Brain pericyte (primary cell): ENCODE results near the gene STXBP1.

Experiments
- DNase-seq: peaks from one replicate; pipeline ENCODE4 v3.0.0-alpha.2; 2012; ENCODE audit warnings: low read depth, low spot score

STXBP1 gene

DNA sequence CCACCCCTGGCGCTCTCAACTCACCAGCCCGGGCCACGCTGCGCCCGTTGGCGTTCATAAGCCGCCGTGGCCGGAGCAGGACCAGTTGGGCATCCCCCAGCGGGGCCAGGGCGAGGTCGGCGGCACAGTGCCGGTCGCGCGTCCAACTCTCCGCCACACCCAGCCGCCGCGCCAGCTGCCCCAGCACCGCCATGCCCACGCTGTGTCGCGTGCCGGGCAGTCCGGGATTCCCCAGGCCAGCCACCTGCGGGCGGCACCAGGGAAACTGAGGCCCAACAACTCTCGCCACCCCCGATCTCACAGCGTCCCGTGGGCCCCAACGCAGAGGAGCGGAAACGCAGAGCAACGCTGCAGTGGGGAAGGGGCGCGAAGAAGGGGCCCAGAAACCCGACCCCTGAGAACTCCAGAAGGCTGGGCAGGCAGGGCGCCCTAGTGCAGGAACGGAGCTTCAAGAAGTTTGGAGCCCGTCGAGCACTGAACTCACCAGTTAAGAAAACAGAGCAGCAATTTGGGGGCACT, 102.9 kb downstream of the STXBP1 start:
- no peak for DNase-seq

DNA sequence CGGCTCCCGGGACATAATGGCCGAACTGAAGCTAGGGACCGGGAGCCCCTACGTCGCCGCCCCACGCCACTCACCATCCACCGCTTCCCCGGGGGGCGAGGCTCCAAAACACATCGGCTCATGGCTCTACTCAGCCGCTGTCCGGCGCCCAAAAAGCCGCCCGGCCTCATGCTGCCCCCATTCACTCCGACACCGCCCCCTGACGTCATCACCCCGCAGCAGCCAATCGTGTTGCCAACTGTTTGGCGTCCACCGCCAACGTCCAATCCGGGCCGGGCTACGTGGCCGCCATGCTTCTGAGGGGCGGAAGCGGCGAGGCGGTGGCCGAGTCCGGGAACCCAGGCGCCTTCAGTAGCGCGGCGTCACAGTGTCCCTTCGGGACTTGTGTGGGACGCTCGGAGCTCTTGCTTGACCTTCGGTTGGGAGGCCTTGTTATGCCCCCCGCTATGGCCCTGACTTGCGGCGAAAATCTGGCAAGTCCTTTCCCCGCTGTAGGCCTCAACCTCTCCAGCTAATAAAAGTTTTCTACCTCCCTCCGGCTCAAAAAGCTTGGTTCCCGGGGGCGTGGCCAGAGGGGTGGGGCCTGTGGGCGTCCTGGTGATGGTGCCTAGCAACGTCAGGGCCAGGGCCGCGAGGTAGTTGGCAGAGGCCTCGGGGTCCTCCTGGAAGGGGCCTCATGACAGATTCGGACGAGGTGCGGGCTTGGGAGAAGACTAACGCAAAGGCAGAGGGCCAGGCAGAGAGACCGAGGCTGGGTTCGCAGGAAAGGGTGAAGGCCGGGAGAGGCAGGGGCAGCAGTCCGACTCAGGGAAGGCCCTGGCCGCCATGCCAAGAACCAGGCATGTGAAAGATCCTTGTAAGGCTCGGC, 103.6 kb downstream of the STXBP1 start, which contains the start of the genes PTRH1 and TTC16:
Gene PTRH1, minus strand, starts transcription at position 194 of the 868 bp plus-strand sequence. Its CDS starts 24 bp downstream, at position 170.
Gene TTC16, plus strand, starts transcription at position 610 of the 868 bp plus-strand sequence. Its CDS starts 67 bp downstream, at position 677.
- DNase-seq: peak; percentile 86

DNA sequence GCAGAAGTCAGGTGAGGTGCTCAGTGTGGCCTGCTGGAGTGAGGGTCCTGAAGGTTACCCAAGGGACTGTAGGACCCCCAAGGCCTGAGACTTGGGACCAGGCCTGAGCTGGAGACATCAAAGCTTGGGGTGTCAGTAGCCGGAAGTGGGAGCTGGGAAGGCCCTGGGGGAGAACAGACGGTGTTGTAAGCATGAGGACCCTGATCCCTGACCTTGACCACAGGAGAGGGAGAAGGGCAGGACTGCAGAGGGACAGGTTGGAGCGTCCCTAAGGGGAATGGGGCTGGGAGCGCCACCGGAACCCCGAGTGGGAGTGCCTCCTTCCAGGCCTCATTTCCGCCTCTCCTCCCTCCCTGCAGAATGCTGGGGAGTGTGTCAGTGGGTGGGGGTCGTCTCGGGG, 104.3 kb downstream of the STXBP1 start:
- no peak for DNase-seq

DNA sequence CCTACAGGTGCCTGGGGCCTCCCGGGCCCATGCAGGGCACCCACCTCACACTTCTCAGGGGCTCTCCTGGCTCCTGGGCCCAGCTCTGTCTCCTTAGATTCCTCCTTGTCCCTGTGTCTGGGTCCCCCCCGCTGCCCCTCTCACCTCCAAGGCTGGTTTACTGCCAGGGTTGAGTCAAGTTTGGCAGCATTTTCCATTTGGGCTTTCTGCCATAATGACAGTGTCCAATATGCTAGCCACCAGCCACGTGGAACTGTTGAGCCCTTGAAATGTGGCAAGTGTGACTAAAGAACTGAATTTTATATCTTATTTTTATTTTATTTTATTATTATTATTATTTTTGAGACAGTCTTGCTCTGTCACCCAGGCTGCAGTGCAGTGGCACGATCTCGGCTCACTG, 105.7 kb downstream of the STXBP1 start:
- no peak for DNase-seq

DNA sequence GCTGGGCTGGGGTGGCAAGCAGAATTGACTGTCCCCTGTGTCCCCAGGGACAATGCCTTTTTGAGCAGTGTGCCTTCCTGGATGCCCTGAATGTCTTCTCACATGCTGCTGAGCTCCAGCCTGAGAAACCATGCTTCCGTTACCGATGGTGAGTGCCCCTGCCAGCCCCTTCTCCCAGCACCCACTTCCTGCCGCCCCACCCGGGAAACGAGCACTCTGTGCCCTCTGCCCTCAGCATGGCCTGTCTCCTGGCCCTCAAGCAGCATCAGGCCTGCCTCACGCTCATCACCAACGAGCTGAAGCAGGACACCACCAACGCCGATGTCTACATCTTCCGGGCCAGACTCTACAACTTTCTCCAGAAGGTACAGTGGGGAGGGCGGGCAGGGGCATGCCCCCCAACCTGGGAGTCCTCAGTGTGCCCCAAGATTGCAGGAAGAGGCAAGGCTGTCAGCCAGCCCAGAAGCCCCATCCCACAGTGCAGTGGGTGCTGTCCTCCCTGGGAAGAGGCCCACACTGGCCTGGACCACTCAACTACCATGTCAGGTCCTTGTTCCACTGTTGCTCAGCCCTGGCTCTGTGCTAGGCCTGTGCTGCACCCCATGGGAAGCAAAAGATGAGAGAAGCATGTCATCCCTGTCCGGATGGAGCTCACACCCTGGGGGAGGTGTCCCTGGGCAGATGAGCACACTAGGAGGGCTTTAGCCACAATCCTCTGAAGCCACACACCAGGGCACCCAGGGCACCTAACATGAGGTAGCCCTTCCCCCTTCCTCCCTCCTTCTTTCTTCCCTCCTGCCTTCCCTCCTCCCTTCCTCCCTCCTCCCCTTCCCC, 108.2 kb downstream of the STXBP1 start:
- no peak for DNase-seq

DNA sequence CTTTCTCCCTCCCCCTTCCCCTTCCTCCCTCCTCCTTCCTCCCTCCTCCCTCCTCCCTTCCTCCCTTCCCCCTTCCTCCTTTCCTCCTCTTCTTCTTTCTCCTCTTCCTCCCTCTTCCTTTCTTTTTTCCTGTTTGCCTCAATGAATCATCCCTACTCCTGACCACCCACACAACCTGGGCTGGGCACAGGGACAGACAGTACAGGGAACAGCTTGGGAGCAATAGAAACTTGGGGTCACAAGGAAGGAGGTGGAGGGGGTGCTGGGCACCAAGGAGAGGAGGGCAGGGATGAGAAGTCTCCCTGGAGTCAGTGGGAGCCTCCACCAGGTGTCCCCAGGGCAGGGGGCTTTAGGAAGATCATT, 108.8 kb downstream of the STXBP1 start:
- DNase-seq: no peak

DNA sequence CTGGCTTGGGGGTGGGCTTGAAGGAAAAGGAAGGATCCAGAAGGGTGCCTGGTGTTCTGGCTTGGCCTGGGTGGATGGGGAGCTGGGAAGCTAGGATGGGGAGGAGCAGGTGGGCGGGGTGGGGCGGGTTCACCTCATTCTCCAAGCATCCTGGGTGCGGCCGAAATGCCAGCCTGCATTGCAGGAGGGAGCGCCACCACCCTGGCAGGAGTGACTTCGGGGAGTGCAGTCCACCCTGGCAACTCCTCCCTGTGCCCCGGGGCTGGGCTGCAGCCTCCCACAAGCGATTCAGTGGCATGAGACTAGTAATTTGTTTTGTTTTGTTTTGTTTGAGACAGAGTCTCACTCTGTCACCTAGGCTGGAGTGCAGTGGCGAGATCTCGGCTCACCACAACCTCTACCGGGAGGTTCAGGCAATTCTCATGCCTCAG, 109.3 kb downstream of the STXBP1 start:
- no peak for DNase-seq

DNA sequence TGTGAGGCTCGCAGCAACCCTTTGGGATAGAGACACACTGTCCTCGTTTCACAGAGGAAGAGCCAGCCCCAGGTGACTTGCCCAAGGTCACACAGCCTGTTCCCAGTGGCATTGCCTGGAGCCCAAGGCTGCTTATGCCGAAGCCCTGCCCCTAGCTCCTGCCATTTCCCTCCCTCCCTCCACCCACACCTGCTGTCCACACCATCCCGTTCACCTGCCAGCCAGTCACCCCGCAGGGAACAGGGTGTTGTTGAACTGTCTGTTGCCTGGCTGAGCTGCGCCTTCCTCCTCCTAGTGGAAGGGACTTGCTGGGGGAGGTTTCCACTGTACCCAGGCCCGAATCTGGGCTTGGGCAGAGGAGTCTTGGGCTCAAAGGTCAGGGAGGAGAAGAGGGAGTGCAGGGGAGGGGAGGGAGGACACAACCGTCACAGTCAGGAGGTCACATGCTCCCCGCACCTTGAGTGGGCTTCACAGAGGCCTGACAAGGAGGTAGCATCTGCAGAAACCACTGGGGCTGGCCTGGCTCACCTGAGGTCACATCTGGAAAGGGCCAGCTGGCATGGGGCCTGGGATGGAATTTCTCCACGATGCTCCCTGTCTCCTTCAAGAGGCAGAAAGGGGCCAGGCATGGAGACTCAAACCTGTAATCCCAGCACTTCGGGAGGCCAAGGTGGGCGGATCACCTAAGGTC, 110.1 kb downstream of the STXBP1 start:
- no peak for DNase-seq

DNA sequence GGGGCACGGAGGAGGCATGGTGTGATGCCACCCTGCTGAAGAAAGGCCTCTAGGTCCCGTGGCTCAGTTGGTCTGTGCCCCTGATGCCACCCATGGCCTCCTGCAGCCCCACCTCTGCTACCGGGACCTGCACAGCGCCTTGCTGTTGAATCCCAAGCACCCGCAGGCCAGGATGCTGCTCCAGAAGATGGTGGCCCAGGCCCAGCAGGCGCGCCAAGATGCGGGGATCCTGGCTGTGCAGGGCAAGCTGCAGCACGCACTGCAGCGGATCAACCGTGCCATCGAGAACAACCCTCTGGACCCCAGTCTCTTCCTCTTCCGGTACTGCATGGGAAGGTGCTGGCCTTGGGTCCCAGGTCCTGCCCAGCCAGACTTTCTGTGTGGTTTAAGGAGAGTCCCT, 110.9 kb downstream of the STXBP1 start:
- no peak for DNase-seq

DNA sequence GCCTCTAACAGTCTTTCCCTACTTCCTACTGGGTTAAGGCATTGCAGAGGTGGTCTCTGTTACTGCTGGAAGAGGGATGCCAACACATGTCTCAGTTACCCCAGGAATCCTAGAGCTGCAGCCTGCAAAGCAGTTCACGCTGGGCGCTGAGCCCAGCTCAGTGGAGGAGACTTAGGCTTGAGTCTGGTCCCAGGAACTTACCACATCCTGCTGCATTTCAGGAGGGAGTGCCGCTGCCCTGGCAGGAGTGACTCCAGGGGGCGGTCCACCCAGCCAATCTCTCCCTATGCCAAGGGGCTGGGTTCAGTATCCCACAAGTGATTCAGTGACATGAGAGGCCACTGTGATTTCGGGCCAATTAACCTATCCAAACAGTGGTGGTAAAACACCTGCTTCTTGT, 111.4 kb downstream of the STXBP1 start:
- DNase-seq: no peak

DNA sequence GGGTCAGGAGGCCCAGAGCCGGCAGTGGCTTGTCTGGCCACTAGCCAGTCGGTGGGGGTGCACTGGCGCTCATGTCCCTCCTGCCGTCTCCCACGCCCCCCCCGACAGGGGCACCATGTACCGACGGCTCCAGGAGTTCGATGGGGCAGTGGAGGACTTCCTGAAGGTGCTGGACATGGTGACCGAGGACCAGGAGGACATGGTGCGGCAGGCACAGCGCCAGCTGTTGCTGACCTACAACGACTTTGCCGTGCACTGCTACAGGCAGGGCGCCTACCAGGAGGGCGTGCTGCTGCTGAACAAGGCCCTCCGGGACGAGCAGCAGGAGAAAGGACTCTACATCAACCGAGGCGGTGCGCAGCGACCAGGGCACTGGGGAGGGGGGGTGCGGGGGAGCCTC, 111.9 kb downstream of the STXBP1 start:
- no peak for DNase-seq

DNA sequence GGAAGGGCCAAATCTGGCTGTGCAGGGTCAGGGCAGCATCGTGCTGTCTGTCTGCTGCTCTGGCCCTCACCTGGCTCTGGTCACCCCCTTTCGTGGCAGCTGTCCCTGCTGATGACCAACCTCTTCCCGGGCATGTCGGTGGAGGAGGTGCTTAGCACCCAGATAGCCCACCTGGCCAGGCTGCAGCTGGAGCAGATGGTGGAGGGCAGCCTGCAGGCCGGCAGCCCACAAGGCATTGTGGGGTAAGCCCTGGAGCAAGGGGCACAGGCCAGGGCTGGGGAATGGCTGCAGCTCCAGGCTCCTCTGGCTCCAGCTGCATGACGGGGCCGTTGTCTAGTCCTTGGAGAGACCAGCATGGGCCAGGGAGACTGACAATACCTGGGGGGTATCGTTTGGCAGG, 114.8 kb downstream of the STXBP1 start:
- no peak for DNase-seq

DNA sequence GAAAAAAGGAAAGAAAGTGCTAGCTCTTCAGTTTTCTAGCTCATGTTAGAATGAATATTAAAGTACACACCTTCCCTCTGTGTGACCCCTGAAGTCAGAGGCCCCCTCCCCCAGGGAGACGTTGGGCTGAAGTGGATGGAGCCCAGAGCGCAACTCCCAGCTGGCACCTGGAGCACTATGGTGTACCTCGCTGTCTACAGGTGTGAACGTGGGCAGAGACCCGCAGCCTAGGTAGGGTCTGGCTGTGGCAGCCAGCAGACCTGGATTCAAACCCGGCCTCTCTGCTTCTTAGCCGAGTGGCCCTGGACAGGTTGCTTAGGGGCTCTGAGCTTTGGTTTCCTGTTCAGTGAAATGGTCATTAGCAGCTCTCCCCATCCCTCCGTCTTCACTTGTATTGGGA, 116.7 kb downstream of the STXBP1 start:
- DNase-seq: no peak

DNA sequence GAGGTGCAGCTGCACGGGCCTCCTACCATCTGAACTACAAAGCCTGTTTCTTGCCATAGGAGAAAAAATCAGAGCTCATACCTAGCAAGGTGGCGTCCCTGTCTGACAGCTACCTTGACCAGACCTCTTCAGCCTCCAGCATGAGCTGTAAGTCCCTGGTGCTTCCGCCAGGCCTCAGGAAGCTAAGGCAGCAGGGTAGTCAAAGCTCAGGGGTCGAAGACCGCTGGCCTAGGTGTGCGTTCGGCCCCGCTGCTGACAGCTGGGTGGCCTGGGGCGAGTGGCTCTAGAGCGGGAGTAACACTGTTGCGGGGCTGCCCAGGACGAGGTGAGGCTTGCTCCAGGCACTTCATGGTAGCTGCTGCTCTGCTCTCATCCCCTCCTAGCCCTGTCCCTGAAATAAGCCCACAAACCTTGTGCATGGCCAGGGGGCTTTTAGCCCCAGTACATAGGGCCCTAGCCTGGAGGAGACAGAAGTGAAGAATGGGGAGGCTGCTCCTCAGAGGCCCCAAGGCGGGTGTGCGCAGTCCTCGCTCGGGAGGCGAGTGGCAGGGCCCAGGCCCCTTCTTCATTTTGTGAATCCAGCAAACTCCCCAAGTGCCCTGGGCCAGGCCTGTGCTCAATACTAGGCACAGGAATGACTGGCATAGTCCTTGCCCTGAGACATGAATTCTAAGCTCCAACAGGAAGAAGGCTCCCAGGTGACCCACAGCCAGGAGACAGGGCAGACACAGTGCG, 117.6 kb downstream of the STXBP1 start:
- DNase-seq: no peak

DNA sequence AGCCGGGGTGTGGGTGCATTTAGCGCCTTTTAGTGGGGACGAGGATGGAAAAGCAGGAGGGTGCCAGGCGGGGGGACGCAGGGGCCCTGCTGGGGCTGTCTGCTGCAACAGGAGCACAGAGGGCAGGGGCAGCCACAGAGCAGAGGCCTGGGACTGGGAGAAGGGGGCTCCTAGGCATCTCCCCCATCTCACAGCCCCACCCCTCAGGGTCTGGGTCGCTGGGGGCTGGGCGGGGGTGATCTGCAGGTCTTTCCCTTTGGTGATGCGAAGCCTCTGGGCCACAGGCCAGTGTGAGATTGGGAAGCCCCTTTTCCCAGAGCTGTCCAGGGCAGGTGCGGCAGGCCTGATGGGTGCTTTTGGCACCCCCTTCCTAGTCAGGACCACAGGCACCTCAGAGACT, 118.2 kb downstream of the STXBP1 start:
- DNase-seq: no peak

DNA sequence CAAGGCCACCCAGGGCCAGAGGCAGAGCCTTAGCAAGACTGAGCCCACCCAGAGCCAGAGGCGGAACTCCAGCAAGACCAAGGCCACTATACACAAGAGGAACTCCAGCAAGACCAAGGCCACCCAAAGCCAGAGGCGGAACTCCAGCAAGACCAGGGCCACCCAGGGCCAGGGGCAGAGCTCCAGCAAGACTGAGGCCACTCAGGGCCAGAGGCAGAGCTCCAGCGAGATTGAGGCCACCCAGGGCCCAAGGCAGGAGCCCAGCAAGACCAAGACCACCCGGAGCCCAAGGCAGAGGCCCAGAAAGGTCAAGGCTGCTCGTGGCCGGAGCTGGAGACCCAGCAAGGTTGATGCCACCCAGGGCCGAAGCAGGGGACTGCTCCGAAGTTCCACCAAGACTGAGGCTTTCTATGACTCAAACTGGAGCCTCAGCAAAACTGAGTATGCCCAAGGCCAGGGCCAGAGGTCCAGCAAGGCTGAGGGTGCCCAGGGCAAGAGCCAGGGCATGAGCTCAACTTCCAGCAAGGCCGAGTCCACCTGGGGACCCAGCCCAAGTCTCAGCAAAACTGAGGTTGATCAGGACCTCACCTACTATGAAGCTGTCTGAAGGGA, 118.8 kb downstream of the STXBP1 start:
- no peak for DNase-seq

DNA sequence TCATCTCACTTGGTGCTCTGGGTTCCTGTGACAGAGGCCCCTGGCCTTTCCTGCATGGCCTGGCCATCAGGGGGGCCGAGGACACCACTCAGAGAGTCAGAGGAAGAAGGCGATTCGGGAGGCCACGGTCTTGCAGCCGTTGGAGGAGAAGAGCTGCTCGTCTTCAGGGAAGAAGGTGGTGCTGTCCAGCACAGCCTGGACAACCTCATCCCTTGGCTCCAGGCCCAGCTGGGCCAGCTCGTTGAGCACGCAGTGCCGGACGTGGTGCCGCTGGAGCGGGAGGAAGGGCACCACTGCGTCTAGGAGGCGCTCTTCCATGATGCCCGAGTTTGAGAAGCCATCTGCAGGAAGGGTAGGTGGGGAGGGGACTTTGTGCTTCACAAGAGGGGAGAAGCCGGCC, 119.9 kb downstream of the STXBP1 start:
- no peak for DNase-seq

DNA sequence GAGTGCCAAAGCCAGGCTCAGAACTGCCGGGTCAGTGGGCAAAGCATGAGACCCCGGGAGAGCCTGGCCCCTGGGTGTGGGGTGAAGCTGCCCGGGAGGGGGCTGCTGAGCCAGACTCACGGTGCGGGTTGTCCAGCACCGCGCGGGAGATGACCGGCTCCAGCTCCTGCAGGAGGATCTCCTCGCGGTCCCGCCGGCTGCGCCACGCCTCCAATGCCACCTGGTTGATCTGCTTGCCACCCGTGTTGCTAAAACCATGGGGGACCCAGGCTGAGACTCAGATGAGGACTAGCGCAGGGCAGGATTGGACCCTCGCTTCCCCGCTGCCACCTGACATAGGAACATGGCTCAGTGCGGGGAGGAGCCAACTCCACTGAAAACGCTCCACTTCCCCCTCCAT, 120.4 kb downstream of the STXBP1 start:
- DNase-seq: no peak

DNA sequence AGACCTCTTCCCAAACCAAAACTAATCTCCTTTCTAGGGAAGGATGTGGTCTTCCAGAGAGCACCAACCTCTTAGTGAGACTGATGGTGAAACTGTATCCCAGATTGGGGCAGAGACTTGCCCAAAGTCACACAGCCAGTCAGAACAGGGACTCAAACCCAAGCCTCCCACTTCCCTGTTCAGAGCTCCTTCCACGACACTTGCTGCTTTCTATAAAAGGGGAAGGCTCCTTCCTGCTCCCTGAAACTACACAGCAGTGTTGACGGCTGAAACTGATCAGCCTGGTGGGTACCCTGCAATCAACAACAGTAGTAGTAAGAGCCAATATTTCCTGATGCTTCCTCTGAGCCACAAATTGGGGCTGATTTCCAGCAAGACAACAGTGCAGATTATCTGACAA, 121.5 kb downstream of the STXBP1 start:
- DNase-seq: no peak

DNA sequence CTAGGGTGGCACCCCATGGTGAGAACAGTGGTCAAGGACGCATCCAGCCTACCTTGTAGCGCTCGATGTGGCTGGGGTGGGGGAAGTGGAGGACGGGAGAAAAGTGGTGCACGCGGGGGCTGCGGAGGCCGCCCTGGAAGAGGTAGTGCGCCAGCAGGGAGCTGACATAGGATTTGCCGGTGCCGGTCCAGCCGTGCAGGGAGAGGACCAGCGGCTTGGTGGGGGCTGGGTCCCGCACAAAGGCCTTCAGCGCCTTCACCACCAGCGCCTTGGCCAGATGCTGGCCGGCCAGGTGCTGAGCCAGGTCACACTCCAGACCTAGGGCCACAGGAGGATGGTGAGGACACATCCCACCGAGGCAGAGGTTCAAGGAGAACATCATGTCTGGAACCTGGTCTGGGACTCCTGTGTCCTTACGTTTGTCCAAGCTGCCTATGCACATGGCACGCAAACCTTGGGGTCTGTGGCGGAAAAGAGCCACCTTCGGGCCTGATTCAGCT, 122.2 kb downstream of the STXBP1 start:
- no peak for DNase-seq
